PC-3 (cell line): ENCODE results near the gene MRPS7. TPM values are rescaled to one million over a fixed set of nuclear protein-coding genes. Genes with fewer than 3 reads are reported as not detected.

Source experiments
- ATAC-seq: fragments of 200-7000 bp; cut with Tn5 transposase; 2 replicates; pipeline ENCODE4 v1.9.1; 2020; ENCODE audit warnings: mild to moderate bottlenecking, moderate library complexity
- BruUV-seq: library from RNA; stranded (reverse); fragments of 400-500 nt; replicated peaks from 2 replicates; lab custom pipeline; 2021; lab: Mats Ljungman, UMichigan
- CTCF ChIA-PET: fragments of 300-600 bp; sonication (Branson Sonifier 250); formaldehyde crosslinking; loops from one replicate; lab custom pipeline; 2022; ENCODE audit warnings: antibody characterized with exemption; lab: Charles Lee
- POLR2A ChIA-PET: fragments of 300-600 bp; sonication (Branson Sonifier 250); formaldehyde crosslinking; loops from one replicate; lab custom pipeline; 2022; ENCODE audit warnings: antibody characterized with exemption; ENCODE audit not compliant: unreplicated experiment; lab: Charles Lee
- DNase-seq: peaks from one replicate; pipeline ENCODE4 v3.0.0-alpha.2; 2015
- H2AFZ ChIP-seq: fragments of 300-600 bp; sonication (generic); 2 replicates; pipeline ENCODE4 v1.6.0; 2016; ENCODE audit warnings: antibody characterized with exemption, low read length
- H3F3A ChIP-seq: fragments of 300-600 bp; sonication (generic); one replicate; pipeline ENCODE4 v1.6.0; 2017; ENCODE audit warnings: antibody characterized with exemption, low read length, control low read depth, mild to moderate bottlenecking; ENCODE audit not compliant: unreplicated experiment
- H3K27ac ChIP-seq: fragments of 300-600 bp; sonication (generic); 2 replicates; pipeline ENCODE4 v1.5.1; 2016; ENCODE audit warnings: mild to moderate bottlenecking, low read length
- H3K27me3 ChIP-seq: fragments of 300-600 bp; sonication (generic); 2 replicates; pipeline ENCODE4 v1.6.1; 2016; ENCODE audit warnings: low read length, mixed read lengths
- H3K36me3 ChIP-seq: fragments of 300-600 bp; sonication (generic); 2 replicates; pipeline ENCODE4 v1.6.1; 2016; ENCODE audit warnings: low read depth, mixed run types, low read length, mixed read lengths
- H3K4me1 ChIP-seq: fragments of 300-600 bp; sonication (generic); 2 replicates; pipeline ENCODE4 v1.5.1; 2016; ENCODE audit warnings: low read length; ENCODE audit not compliant: insufficient read depth
- H3K4me2 ChIP-seq: fragments of 300-600 bp; sonication (generic); 2 replicates; pipeline ENCODE4 v1.6.0; 2016; ENCODE audit warnings: low read length
- H3K4me3 ChIP-seq: fragments of 300-600 bp; sonication (generic); 2 replicates; pipeline ENCODE4 v1.5.1; 2016; ENCODE audit warnings: mild to moderate bottlenecking, low read length, mixed read lengths
- H3K79me2 ChIP-seq: fragments of 300-600 bp; sonication (generic); 2 replicates; pipeline ENCODE4 v1.6.1; 2017; ENCODE audit warnings: low read length, mixed read lengths
- H3K9ac ChIP-seq: fragments of 300-600 bp; sonication (generic); 2 replicates; pipeline ENCODE4 v1.6.0; 2016; ENCODE audit warnings: mild to moderate bottlenecking, low read length
- H3K9me2 ChIP-seq: fragments of 300-600 bp; sonication (generic); replicated peaks from 2 replicates; pipeline ENCODE4 v1.6.1; 2016; ENCODE audit warnings: mixed run types, low read length, mixed read lengths
- H3K9me3 ChIP-seq: fragments of 300-600 bp; sonication (generic); 2 replicates; pipeline ENCODE4 v1.6.1; 2016; ENCODE audit warnings: low read length, mixed read lengths
- H4K20me1 ChIP-seq: fragments of 300-600 bp; sonication (generic); 2 replicates; pipeline ENCODE4 v1.6.1; 2016; ENCODE audit warnings: low read length, mixed read lengths
- EZH2 ChIP-seq: fragments of 300-600 bp; sonication (generic); IDR thresholded peaks from one replicate; pipeline ENCODE4 v1.6.1; 2017; ENCODE audit warnings: antibody characterized with exemption, mild to moderate bottlenecking, low read length; ENCODE audit not compliant: unreplicated experiment
- EZH2phosphoT487 ChIP-seq: fragments of 300-600 bp; sonication (generic); IDR thresholded peaks from 2 replicates; pipeline ENCODE4 v1.6.1; 2018; ENCODE audit warnings: mild to moderate bottlenecking, antibody characterized with exemption, low read length, borderline replicate concordance
- intact Hi-C: fragments of 100-400 bp; cut with micrococcal nuclease; formaldehyde crosslinking; loops from 2 replicates; pipeline ENCODE4 v1.9.0; 2023
- total RNA-seq: library from RNA; depleted of rRNA; stranded (reverse); fragments of >200 nt; gene quantifications from 2 replicates; pipeline ENCODE4 v1.2.3, GENCODE V29; 2014
- TF ChIP-seq, protein P1 (sequence below): fragments of 300-600 bp; sonication (generic); conservative IDR thresholded peaks from 2 replicates; pipeline ENCODE4 v1.5.1; 2017; ENCODE audit warnings: antibody characterized with exemption, low read depth, mild to moderate bottlenecking, low read length

Gene MRPS7
- total RNA-seq, 1 experiment from 2014 or later = 144 TPM

DNA sequence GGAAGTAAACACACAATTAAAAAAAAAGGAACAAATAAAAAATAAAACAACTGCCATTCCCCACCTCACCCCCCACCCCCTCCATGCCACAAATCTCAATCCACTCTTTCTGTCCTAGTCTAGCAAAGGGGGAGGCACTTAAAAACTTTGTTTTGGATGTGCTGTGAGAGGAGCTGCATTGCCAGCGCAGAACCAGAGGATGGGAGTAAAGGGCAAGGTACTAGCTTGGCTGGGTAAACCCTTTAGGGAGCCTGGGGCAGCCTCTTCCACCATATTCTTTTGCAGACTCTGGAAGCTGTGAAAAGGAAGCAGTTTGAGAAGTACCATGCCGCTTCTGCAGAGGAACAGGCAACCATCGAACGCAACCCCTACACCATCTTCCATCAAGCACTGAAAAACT is 1.4 kb downstream of the MRPS7 start:
- no TSS peak for BruUV-seq

DNA sequence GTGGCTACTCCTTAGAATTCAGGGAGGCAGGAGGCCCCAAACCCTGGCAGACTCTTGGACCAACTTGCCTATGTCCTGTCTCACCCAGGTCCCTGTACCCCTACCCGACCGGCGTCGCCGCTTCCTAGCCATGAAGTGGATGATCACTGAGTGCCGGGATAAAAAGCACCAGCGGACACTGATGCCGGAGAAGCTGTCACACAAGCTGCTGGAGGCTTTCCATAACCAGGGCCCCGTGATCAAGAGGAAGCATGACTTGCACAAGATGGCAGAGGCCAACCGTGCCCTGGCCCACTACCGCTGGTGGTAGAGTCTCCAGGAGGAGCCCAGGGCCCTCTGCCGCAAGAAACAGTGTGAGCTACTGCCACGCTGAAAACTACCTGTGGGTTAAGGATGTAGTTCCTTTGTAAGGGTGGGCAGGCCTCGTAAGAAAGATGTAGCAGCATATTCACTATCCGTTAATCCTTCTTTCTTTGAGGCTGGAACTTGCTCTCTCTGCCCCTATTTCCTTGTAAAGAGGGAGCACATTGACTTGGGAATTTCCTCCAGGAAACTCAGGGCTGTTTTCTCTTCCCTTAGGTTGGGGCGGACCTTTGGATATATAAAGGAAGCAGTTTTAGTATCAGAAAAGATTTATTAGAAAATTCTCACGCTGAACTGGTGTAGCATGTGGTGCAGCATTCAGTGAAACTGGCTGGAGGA is 4.1 kb downstream of the MRPS7 start:
- Histone ChIP-seq H3K4me1 (peaks cover 17% of the 10 kb centered on the region), H3K79me2 (peaks cover 35% of the 10 kb centered on the region), H3K27me3 (no peaks in the 10 kb centered on the region), H3K4me2 (no peak overlapping the region), H3F3A (peaks cover 4% of the 10 kb centered on the region), H2AFZ (no peak overlapping the region), H3K4me3 (no peak overlapping the region), H3K9me3 (no peaks in the 10 kb centered on the region), H3K36me3 (peaks cover 21% of the 10 kb centered on the region), H4K20me1 (no peaks in the 10 kb centered on the region), H3K27ac (no peak overlapping the region), H3K9me2 (no peaks in the 10 kb centered on the region), H3K9ac (no peak overlapping the region)
- TF ChIP-seq, protein P1, sequence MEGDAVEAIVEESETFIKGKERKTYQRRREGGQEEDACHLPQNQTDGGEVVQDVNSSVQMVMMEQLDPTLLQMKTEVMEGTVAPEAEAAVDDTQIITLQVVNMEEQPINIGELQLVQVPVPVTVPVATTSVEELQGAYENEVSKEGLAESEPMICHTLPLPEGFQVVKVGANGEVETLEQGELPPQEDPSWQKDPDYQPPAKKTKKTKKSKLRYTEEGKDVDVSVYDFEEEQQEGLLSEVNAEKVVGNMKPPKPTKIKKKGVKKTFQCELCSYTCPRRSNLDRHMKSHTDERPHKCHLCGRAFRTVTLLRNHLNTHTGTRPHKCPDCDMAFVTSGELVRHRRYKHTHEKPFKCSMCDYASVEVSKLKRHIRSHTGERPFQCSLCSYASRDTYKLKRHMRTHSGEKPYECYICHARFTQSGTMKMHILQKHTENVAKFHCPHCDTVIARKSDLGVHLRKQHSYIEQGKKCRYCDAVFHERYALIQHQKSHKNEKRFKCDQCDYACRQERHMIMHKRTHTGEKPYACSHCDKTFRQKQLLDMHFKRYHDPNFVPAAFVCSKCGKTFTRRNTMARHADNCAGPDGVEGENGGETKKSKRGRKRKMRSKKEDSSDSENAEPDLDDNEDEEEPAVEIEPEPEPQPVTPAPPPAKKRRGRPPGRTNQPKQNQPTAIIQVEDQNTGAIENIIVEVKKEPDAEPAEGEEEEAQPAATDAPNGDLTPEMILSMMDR = no peak
- TF ChIP-seq EZH2phosphoT487 = no peak
- no peak for TF ChIP-seq EZH2
- ChIA-PET CTCF (no interaction called here), POLR2A (no interaction called here)
- intact Hi-C loops = no loop called here
- no TSS peak for BruUV-seq
- DNase-seq = no peak
- ATAC-seq = no peak

More for the DNA sequence above, 1.4 kb downstream of the MRPS7 start:
- CTCF ChIA-PET = interaction anchor here (1.3 to 4.4 kb wide), 2 partner anchors 8 to 26 kb away, joined by 3 to 27 read pairs; partner anchors contain the start of genes MIF4GD and SLC25A19
- Histone ChIP-seq H3F3A (no peaks in the 10 kb centered on the region), H2AFZ (no peak overlapping the region), H3K4me3 (peak overlapping the region; percentile 96), H3K27me3 (no peaks in the 10 kb centered on the region), H3K36me3 (peaks cover 21% of the 10 kb centered on the region), H4K20me1 (no peaks in the 10 kb centered on the region), H3K27ac (no peak overlapping the region), H3K9me2 (no peaks in the 10 kb centered on the region), H3K4me1 (peaks cover 21% of the 10 kb centered on the region), H3K9ac (peak overlapping the region; percentile 98; the same call in 1 of the 2 replicates), H3K79me2 (peaks cover 58% of the 10 kb centered on the region), H3K9me3 (no peaks in the 10 kb centered on the region), H3K4me2 (peak overlapping the region; percentile 95)
- intact Hi-C loops = no loop called here
- POLR2A ChIA-PET = interaction anchor here (1.6 to 2.3 kb wide), 2 partner anchors 8 to 26 kb away, joined by 6 to 25 read pairs; partner anchors contain the start of genes MIF4GD and SLC25A19
- TF ChIP-seq, protein P1 = 0 out of 2 replicates have a peak, but pooled peaks have one; percentile 21
- TF ChIP-seq EZH2 (no peak), EZH2phosphoT487 (no peak)
- DNase-seq (no peak), ATAC-seq (no peak)
